ENCODE data around the gene TMEM236.
"Not testable (repeated sequence)": the region's sequence is repeated elsewhere in the genome, so short reads cannot be mapped to it uniquely, and the experiment has no call there.

Gene TMEM236

GRCh38 chr10:17751781-17752445, at the start of gene TMEM236:
Gene TMEM236 (plus strand): TSS chr10:17752201. CDS start chr10:17752296, 95 bp downstream.
- no peaks in the 10 kb centered on the region for H3K4me1 ChIP-seq (ENCODE audit: control insufficient read depth, insufficient read depth, low read length)
- no peak within 1 kb of the TSS for H3K9ac ChIP-seq (ENCODE audit: low read length)
- H3K9me3 ChIP-seq (ENCODE audit: control insufficient read depth, insufficient read depth, low read depth, low read length): no peaks in the 10 kb centered on the region
- H3K36me3 ChIP-seq (ENCODE audit: control insufficient read depth, insufficient read depth, low read length): no peaks in the 10 kb centered on the region
- H3K27me3 ChIP-seq (ENCODE audit: control insufficient read depth, insufficient read depth, low read length): no peaks in the 10 kb centered on the region
- no peak within 1 kb of the TSS for H3K27ac ChIP-seq (ENCODE audit: low read depth, low read length)
- no peak within 1 kb of the TSS for H3K4me3 ChIP-seq (ENCODE audit: low read depth, low read length)

- Histone ChIP-seq H3K4me3 (ENCODE audit: low read depth, low read length) (no peak overlapping the region), H3K27me3 (ENCODE audit: control insufficient read depth, insufficient read depth, low read length) (no peaks in the 10 kb centered on the region), H3K9me3 (ENCODE audit: control insufficient read depth, insufficient read depth, low read depth, low read length) (no peaks in the 10 kb centered on the region), H3K36me3 (ENCODE audit: control insufficient read depth, insufficient read depth, low read length) (peaks cover 31% of the 10 kb centered on the region), H3K27ac (ENCODE audit: low read depth, low read length) (no peak overlapping the region), H3K4me1 (ENCODE audit: control insufficient read depth, insufficient read depth, low read length) (no peaks in the 10 kb centered on the region), H3K9ac (ENCODE audit: low read length) (no peak overlapping the region)
Observed at GRCh38 chr10:17703706-17704105, 48.3 kb upstream of the TMEM236 start.

GRCh38 chr10:17708821-17709220, 43.2 kb upstream of the TMEM236 start:
- H3K36me3 ChIP-seq (ENCODE audit: control insufficient read depth, insufficient read depth, low read length): peaks cover 66% of the 10 kb centered on the region
- H3K27me3 ChIP-seq (ENCODE audit: control insufficient read depth, insufficient read depth, low read length): no peaks in the 10 kb centered on the region
- H3K27ac ChIP-seq (ENCODE audit: low read depth, low read length): no peak overlapping the region
- no peaks in the 10 kb centered on the region for H3K9me3 ChIP-seq (ENCODE audit: control insufficient read depth, insufficient read depth, low read depth, low read length)
- no peak overlapping the region for H3K4me3 ChIP-seq (ENCODE audit: low read depth, low read length)
- H3K4me1 ChIP-seq (ENCODE audit: control insufficient read depth, insufficient read depth, low read length): 0 out of 2 replicates have a peak, but pooled peaks cover 4% of the 10 kb centered on the region
- H3K9ac ChIP-seq (ENCODE audit: low read length): no peak overlapping the region

- Histone ChIP-seq H3K27me3 (ENCODE audit: control insufficient read depth, insufficient read depth, low read length) (no peaks in the 10 kb centered on the region), H3K9me3 (ENCODE audit: control insufficient read depth, insufficient read depth, low read depth, low read length) (no peaks in the 10 kb centered on the region), H3K27ac (ENCODE audit: low read depth, low read length) (no peak overlapping the region), H3K4me3 (ENCODE audit: low read depth, low read length) (no peak overlapping the region), H3K9ac (ENCODE audit: low read length) (no peak overlapping the region), H3K36me3 (ENCODE audit: control insufficient read depth, insufficient read depth, low read length) (peaks cover 69% of the 10 kb centered on the region), H3K4me1 (ENCODE audit: control insufficient read depth, insufficient read depth, low read length) (0 out of 2 replicates have a peak, but pooled peaks cover 4% of the 10 kb centered on the region)
Observed at GRCh38 chr10:17709492-17709891, 42.5 kb upstream of the TMEM236 start.

- Histone ChIP-seq H3K9ac (ENCODE audit: low read length) (no peak overlapping the region), H3K36me3 (ENCODE audit: control insufficient read depth, insufficient read depth, low read length) (peaks cover 74% of the 10 kb centered on the region), H3K4me3 (ENCODE audit: low read depth, low read length) (no peak overlapping the region), H3K27ac (ENCODE audit: low read depth, low read length) (no peak overlapping the region), H3K4me1 (ENCODE audit: control insufficient read depth, insufficient read depth, low read length) (0 out of 2 replicates have a peak, but pooled peaks cover 4% of the 10 kb centered on the region), H3K27me3 (ENCODE audit: control insufficient read depth, insufficient read depth, low read length) (no peaks in the 10 kb centered on the region), H3K9me3 (ENCODE audit: control insufficient read depth, insufficient read depth, low read depth, low read length) (no peaks in the 10 kb centered on the region)
Observed at GRCh38 chr10:17710181-17710580, 41.8 kb upstream of the TMEM236 start.

- Histone ChIP-seq H3K27ac (ENCODE audit: low read depth, low read length) (no peak overlapping the region), H3K4me1 (ENCODE audit: control insufficient read depth, insufficient read depth, low read length) (0 out of 2 replicates have a peak, but pooled peaks cover 4% of the 10 kb centered on the region), H3K9me3 (ENCODE audit: control insufficient read depth, insufficient read depth, low read depth, low read length) (no peaks in the 10 kb centered on the region), H3K9ac (ENCODE audit: low read length) (no peak overlapping the region), H3K36me3 (ENCODE audit: control insufficient read depth, insufficient read depth, low read length) (peaks cover 74% of the 10 kb centered on the region), H3K4me3 (ENCODE audit: low read depth, low read length) (no peak overlapping the region), H3K27me3 (ENCODE audit: control insufficient read depth, insufficient read depth, low read length) (no peaks in the 10 kb centered on the region)
Observed at GRCh38 chr10:17712053-17712452, 39.9 kb upstream of the TMEM236 start.

- Histone ChIP-seq H3K36me3 (ENCODE audit: control insufficient read depth, insufficient read depth, low read length) (peaks cover 80% of the 10 kb centered on the region), H3K4me1 (ENCODE audit: control insufficient read depth, insufficient read depth, low read length) (0 out of 2 replicates have a peak, but pooled peaks cover 4% of the 10 kb centered on the region), H3K9ac (ENCODE audit: low read length) (no peak overlapping the region), H3K27ac (ENCODE audit: low read depth, low read length) (no peak overlapping the region), H3K9me3 (ENCODE audit: control insufficient read depth, insufficient read depth, low read depth, low read length) (peaks cover 4% of the 10 kb centered on the region; the same call in 1 of the 2 replicates), H3K4me3 (ENCODE audit: low read depth, low read length) (no peak overlapping the region), H3K27me3 (ENCODE audit: control insufficient read depth, insufficient read depth, low read length) (no peaks in the 10 kb centered on the region)
Observed at GRCh38 chr10:17712717-17713471, 39.1 kb upstream of the TMEM236 start.

GRCh38 chr10:17713758-17714157, 38.2 kb upstream of the TMEM236 start:
- Histone ChIP-seq H3K9me3 (ENCODE audit: control insufficient read depth, insufficient read depth, low read depth, low read length) (peaks cover 4% of the 10 kb centered on the region; the same call in 1 of the 2 replicates), H3K27me3 (ENCODE audit: control insufficient read depth, insufficient read depth, low read length) (no peaks in the 10 kb centered on the region), H3K27ac (ENCODE audit: low read depth, low read length) (no peak overlapping the region), H3K9ac (ENCODE audit: low read length) (no peak overlapping the region), H3K4me1 (ENCODE audit: control insufficient read depth, insufficient read depth, low read length) (0 out of 2 replicates have a peak, but pooled peaks cover 4% of the 10 kb centered on the region), H3K4me3 (ENCODE audit: low read depth, low read length) (no peak overlapping the region), H3K36me3 (ENCODE audit: control insufficient read depth, insufficient read depth, low read length) (peaks cover 76% of the 10 kb centered on the region)

- Histone ChIP-seq H3K27ac (ENCODE audit: low read depth, low read length) (no peak overlapping the region), H3K9ac (ENCODE audit: low read length) (no peak overlapping the region), H3K9me3 (ENCODE audit: control insufficient read depth, insufficient read depth, low read depth, low read length) (peaks cover 4% of the 10 kb centered on the region; the same call in 1 of the 2 replicates), H3K36me3 (ENCODE audit: control insufficient read depth, insufficient read depth, low read length) (peaks cover 56% of the 10 kb centered on the region), H3K27me3 (ENCODE audit: control insufficient read depth, insufficient read depth, low read length) (no peaks in the 10 kb centered on the region), H3K4me1 (ENCODE audit: control insufficient read depth, insufficient read depth, low read length) (0 out of 2 replicates have a peak, but pooled peaks cover 4% of the 10 kb centered on the region), H3K4me3 (ENCODE audit: low read depth, low read length) (no peak overlapping the region)
Observed at GRCh38 chr10:17716161-17716560, 35.8 kb upstream of the TMEM236 start.

GRCh38 chr10:17722317-17723014, 29.5 kb upstream of the TMEM236 start:
- not testable (repeated sequence) for H3K36me3 ChIP-seq (ENCODE audit: control insufficient read depth, insufficient read depth, low read length); H3K27ac ChIP-seq (ENCODE audit: low read depth, low read length); H3K9ac ChIP-seq (ENCODE audit: low read length); H3K9me3 ChIP-seq (ENCODE audit: control insufficient read depth, insufficient read depth, low read depth, low read length); H3K4me3 ChIP-seq (ENCODE audit: low read depth, low read length); H3K27me3 ChIP-seq (ENCODE audit: control insufficient read depth, insufficient read depth, low read length); H3K4me1 ChIP-seq (ENCODE audit: control insufficient read depth, insufficient read depth, low read length)
